ENCODE results near the gene PPT1. TPM values are rescaled to one million over a fixed set of nuclear protein-coding genes. Genes with fewer than 3 reads are reported as not detected.

Gene PPT1
- total and polyA plus RNA-seq, 2 of the 8 experiments (the other 6 are each of a cell fraction or from before 2014, with no cell fraction given): 77.1 to 150 TPM

- H3K9me3 ChIP-seq (ENCODE audit: insufficient read depth in 2 of 2, low read depth in 1 of 2, low read length in 1 of 2): no peaks in the 10 kb centered on the region
- no peak overlapping the region for H2AK5ac ChIP-seq (ENCODE audit: low read depth, low read length)
- no peak overlapping the region for H4K91ac ChIP-seq (replicated peaks; ENCODE audit: insufficient read length, low read length)
- H4K5ac ChIP-seq (ENCODE audit: insufficient read length, low read depth, low read length): no peak overlapping the region
- no peak overlapping the region for H3K23ac ChIP-seq (ENCODE audit: insufficient read length)
- no peak overlapping the region for H2BK120ac ChIP-seq (replicated peaks; ENCODE audit: low read depth, low read length)
- H3K4me2 ChIP-seq (ENCODE audit: insufficient read depth in 1 of 2, low read depth in 2 of 2, low read length in 2 of 2): peak overlapping the region in 1 of 2 experiments; percentile 85; a peak in 2 of 4 replicates
- peaks cover 3 to 7% (median 3%) of the 10 kb centered on the region in 4 experiments; a peak in 4 of 7 replicates for H3K4me1 ChIP-seq (replicated peaks in 1 of 4; ENCODE audit: control insufficient read depth in 3 of 4, insufficient read depth in 4 of 4, low read length in 3 of 4)
- H3K14ac ChIP-seq (ENCODE audit: insufficient read length): no peak overlapping the region
- no peak for TF ChIP-seq FOSL1 (IDR thresholded peaks at IDR 0.05; ENCODE audit: insufficient read depth, low read depth, low read length)
- TF ChIP-seq SIRT6 (IDR thresholded peaks at IDR 0.05; ENCODE audit: low read length): no peak
- TF ChIP-seq GABPA (IDR thresholded peaks at IDR 0.05; ENCODE audit: borderline replicate concordance, insufficient read depth, low read length): no peak
- no peak for TF ChIP-seq GTF2F1 (IDR thresholded peaks at IDR 0.05; ENCODE audit: borderline replicate concordance, low read depth, low read length)
- TF ChIP-seq JUN (IDR thresholded peaks at IDR 0.05; ENCODE audit: low read depth, low read length): no peak
- no peak for TF ChIP-seq EZH2 (IDR thresholded peaks at IDR 0.05; ENCODE audit: low read depth, low read length, severe bottlenecking)
- TF ChIP-seq TBP (IDR thresholded peaks at IDR 0.05; ENCODE audit: low read depth, low read length): no peak
- no peak for TF ChIP-seq YY1 (IDR thresholded peaks at IDR 0.05; ENCODE audit: low read depth, low read length)
- no peak for TF ChIP-seq CBX8 (IDR thresholded peaks at IDR 0.05; ENCODE audit: borderline replicate concordance, low read depth, low read length)
- TF ChIP-seq HDAC2 (IDR thresholded peaks at IDR 0.05; ENCODE audit: borderline replicate concordance in 1 of 2, low read depth in 2 of 2, low read length in 2 of 2): no peak
- TF ChIP-seq CHD2 (IDR thresholded peaks at IDR 0.05; ENCODE audit: low read length): no peak
- TF ChIP-seq CHD1 (IDR thresholded peaks at IDR 0.05; ENCODE audit: low read depth, low read length): no peak
- H3K79me1 ChIP-seq (ENCODE audit: low read depth, low read length): peaks cover 5% of the 10 kb centered on the region
- ChIA-PET POLR2A (ENCODE audit: partially characterized antibody) (interaction anchor here (0.7 to 2.6 kb wide), 20 partner anchors 9 to 300 kb away, joined by 3 to 17 read pairs (median 5); partner anchors contain the start of genes MYCL, PPIE and ZMPSTE24), CTCF (ENCODE audit: partially characterized antibody) (interaction anchor here (0.8 to 3.0 kb wide), 3 partner anchors 65 to 146 kb away, joined by 3 to 11 read pairs (median 4); no protein-coding TSS in a partner anchor)
- FAIRE-seq (no peak), DNase-seq (ENCODE audit: low read depth in 1 of 2, low spot score in 2 of 2) (no peak)
- H2BK20ac ChIP-seq (ENCODE audit: low read length): no peak overlapping the region
- peak overlapping the region in 1 of 4 experiments; percentile 79; a peak in 2 of 8 replicates for H3K4me3 ChIP-seq (ENCODE audit: extremely low read depth in 1 of 4, insufficient read depth in 2 of 4, low read depth in 3 of 4, low read length in 4 of 4)
- WGBS, 2 experiments (ENCODE audit: extremely low coverage in 1 of 2, insufficient coverage in 1 of 2, insufficient read length in 1 of 2, insufficient replicate concordance in 2 of 2, low coverage in 1 of 2, low lambda C conversion rate in 2 of 2, missing lambda C conversion rate in 1 of 2): 83% methylated on average over 3 of the region's 3 CpGs; no CpG with 5 or more reads in 1 of the 2 experiments
- peaks cover 0 to 4% (median 0%) of the 10 kb centered on the region in 4 experiments; a peak in 1 of 8 replicates for H3K36me3 ChIP-seq (ENCODE audit: control insufficient read depth in 2 of 4, insufficient read depth in 4 of 4, low read length in 3 of 4)
- no peak overlapping the region for H3K56ac ChIP-seq (replicated peaks; ENCODE audit: insufficient read length, low read depth, low read length)
- H2BK5ac ChIP-seq (ENCODE audit: low read depth, low read length): no peak overlapping the region
- H2AFZ ChIP-seq (ENCODE audit: low read length): no peak overlapping the region
- peaks cover 0 to 11% of the 10 kb centered on the region in 2 experiments for H4K20me1 ChIP-seq (replicated peaks in 1 of 2; ENCODE audit: control insufficient read depth in 1 of 2, insufficient read depth in 2 of 2, low read length in 2 of 2)
- H3K23me2 ChIP-seq (ENCODE audit: low read depth, low read length): peaks cover 4% of the 10 kb centered on the region
- no peak overlapping the region for H2BK12ac ChIP-seq (ENCODE audit: low read depth, low read length)
- no peaks in the 10 kb centered on the region for H3K27me3 ChIP-seq (replicated peaks in 1 of 4; ENCODE audit: control insufficient read depth in 3 of 4, extremely low read depth in 1 of 4, insufficient read depth in 3 of 4, low read length in 3 of 4)
- no peak overlapping the region for H3K18ac ChIP-seq (ENCODE audit: extremely low read depth, low read length)
- peaks cover 22 to 30% of the 10 kb centered on the region in 2 experiments for H3K79me2 ChIP-seq (ENCODE audit: control insufficient read depth in 1 of 2, insufficient read depth in 2 of 2, low read length in 2 of 2)
- H3K4ac ChIP-seq (replicated peaks; ENCODE audit: insufficient read length, low read depth, low read length): no peak overlapping the region
- no peak overlapping the region for H3K27ac ChIP-seq (ENCODE audit: low read depth, low read length)
- no peak overlapping the region for H2BK15ac ChIP-seq (ENCODE audit: low read length)
- H3K9ac ChIP-seq (replicated peaks in 1 of 4; ENCODE audit: extremely low read depth in 1 of 4, low read depth in 3 of 4, low read length in 3 of 4): no peak overlapping the region
- no peak overlapping the region for H4K8ac ChIP-seq (ENCODE audit: extremely low read depth, insufficient read depth, low read length)
Measured at GRCh38 chr1:40038697-40039096, 58.4 kb downstream of the PPT1 start.

Data from H1 (cell line).